GM18951 (cell line): ENCODE data around the gene ZIC5.

Experiments
- POLR2A ChIP-seq: IDR thresholded peaks from 4 replicates; pipeline ENCODE4 v1.6.1; 2011; ENCODE audit warnings: mild to moderate bottlenecking; ENCODE audit not compliant: insufficient read length, insufficient read depth; ENCODE audit errors: extremely low read depth
- in situ Hi-C: fragments of 300-500 bp; cut with MboI; formaldehyde crosslinking; loops from one replicate; pipeline ENCODE4 v1.12.0; 2022; ENCODE audit warnings: low sequenced_read_pairs, mixed read lengths, inconsistent platforms; ENCODE audit not compliant: unreplicated experiment

The ZIC5 gene

DNA sequence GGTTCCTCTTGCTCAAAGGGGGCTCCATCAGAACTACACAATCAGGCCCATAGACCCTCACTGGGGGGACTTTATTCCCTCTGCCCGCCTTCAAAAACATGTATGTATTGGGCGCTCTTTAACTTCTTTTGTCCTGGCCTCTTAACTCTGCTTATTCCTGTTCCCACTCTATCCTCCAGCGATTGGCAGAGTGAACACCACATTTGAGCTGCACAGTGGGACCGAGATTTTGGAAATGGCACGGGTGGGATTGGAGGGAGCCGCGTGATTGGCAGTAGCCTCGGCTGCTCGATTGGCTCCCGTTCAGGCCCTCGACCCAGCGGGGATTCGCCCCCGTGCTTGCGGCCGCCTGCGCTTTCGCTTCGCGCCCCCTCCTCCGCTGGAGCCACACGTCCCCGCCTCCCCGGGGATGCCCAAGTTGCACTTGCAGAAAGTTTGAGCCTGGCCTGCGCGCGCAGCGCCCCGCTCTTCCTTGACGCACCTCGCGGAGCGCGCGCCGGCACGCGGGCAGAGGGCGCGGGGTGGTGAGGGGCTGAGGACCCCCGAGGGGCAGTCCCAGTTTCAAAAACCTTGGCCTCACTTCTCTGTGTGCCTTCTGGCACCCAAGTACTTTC is at the start of gene ZIC5:
TSS of gene ZIC5 (minus strand) at position 192 of the 614 bp plus-strand sequence. CDS start at position 28, 164 bp downstream.
- in situ Hi-C loops, result no loop called here
- no peak for TF ChIP-seq POLR2A

- in situ Hi-C loops, result no loop called here
- no peak for TF ChIP-seq POLR2A
These were observed 48.3 kb upstream of the ZIC5 start for GRCh38 chr13:100019780-100020356.

GRCh38 chr13:100014621-100015020 is 43.1 kb upstream of the ZIC5 start:
- TF ChIP-seq POLR2A, result no peak
- in situ Hi-C loops, result no loop called here

- in situ Hi-C loops, result no loop called here
- no peak for TF ChIP-seq POLR2A
These were observed 26.7 kb upstream of the ZIC5 start for GRCh38 chr13:99998261-99998660.

GRCh38 chr13:99997702-99998214 is 26.2 kb upstream of the ZIC5 start:
- in situ Hi-C loops, result no loop called here
- TF ChIP-seq POLR2A, result no peak

DNA sequence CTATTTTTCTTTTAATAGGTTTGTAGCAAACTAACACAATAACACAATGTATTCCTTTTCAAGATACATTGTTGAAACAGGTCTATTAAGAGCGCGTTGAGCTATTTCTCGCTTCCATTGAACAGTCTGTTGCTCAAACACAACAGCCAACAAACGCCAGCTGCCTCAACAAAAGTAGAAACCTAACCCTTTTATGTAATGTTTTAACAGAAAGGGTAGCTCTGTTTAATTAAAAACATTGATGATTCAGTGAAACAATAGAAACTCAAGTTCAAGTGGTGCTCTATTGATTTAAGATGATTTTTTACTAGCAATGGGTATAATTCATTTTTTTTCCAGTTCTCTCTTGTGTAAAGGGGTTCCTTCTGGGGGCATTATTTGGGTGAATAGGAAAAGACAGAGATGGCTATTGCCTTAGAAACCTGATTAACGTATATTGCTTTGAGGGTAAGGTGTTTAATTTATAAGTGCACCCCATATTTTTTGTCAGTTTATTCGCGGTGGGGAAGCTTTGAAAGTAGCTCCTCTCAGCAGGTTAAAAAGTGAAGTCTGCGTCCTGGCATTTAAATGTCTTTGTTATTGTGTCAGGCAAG is 24.9 kb upstream of the ZIC5 start:
- in situ Hi-C loops, result no loop called here
- TF ChIP-seq POLR2A, result no peak

GRCh38 chr13:99995589-99996380 is 24.2 kb upstream of the ZIC5 start:
- in situ Hi-C loops, result no loop called here
- no peak for TF ChIP-seq POLR2A

- in situ Hi-C loops, result no loop called here
- TF ChIP-seq POLR2A, result no peak
These were observed 23.6 kb upstream of the ZIC5 start for GRCh38 chr13:99995104-99995588.

GRCh38 chr13:99994638-99995020 is 23.1 kb upstream of the ZIC5 start:
- in situ Hi-C loops, result no loop called here
- TF ChIP-seq POLR2A, result no peak

DNA sequence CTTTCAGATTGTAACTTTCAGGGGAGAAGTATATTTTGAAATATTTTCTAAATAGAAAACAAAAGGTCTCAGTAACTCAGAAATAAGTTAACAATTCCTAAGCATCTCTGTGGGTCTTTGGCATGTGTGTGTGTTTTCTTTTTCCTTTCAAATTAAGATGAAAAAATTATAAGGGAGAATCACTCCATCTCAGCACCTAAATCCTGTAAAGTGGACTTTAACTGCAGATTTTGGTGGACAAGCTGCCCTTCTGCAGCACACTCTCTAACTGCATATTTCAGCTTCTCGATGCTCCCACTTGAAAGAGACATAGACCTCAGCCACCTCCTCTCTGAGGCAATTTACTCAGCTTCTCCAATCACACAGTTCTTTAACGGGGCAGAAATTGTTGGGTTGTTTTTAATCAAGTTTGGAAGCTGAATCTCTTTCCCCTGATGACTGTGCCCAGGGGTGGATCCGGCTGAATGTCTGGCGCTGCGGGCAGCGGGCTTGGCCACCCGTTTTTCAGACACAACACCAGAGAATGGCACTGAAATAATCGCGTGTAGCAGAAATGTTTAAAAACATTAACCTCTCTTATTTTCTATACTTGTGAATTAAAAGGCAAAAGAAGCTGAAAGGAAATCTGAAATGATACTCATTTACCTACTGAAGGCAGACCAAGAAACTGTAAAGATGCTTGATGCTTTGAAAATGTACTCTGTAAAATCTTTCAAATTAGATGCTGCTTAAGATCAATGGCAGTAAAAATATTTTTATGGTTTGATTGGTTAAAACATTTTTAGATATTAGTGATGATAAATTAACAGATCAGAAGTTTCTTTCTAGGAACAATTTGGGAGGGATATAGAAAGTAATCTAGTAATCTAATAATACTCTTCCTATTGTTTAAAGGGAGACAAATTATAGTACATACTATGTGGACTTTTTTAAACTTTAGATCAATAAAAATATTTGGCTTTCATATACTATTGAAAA is 22.4 kb upstream of the ZIC5 start:
- TF ChIP-seq POLR2A, result no peak
- in situ Hi-C loops, result no loop called here

GRCh38 chr13:99992949-99993351 is 21.4 kb upstream of the ZIC5 start:
- in situ Hi-C loops, result no loop called here
- TF ChIP-seq POLR2A, result no peak
